Measurements from ENCODE around the gene CFL1. TPM values are rescaled to one million over a fixed set of nuclear protein-coding genes. Genes with fewer than 3 reads are reported as not detected.

Gene CFL1
- total RNA-seq, 3 donors from 2014 or later = 944 to 1,135 (median 977) TPM

- DNase-seq (no peak), ATAC-seq (no peak)
- no peak overlapping the region for H3K4me3 Mint-ChIP-seq
- peaks cover 15% of the 10 kb centered on the region for H3K36me3 Mint-ChIP-seq (ENCODE audit: insufficient read depth)
- no peaks in the 10 kb centered on the region for H3K9me3 Mint-ChIP-seq
- H3K4me1 Mint-ChIP-seq (ENCODE audit: low read depth) = peaks cover 48% of the 10 kb centered on the region
- H3K27me3 Mint-ChIP-seq (ENCODE audit: low read depth) = no peaks in the 10 kb centered on the region
These were observed 25.2 kb upstream of the CFL1 start for GRCh38 chr11:65883058-65883761.

DNA sequence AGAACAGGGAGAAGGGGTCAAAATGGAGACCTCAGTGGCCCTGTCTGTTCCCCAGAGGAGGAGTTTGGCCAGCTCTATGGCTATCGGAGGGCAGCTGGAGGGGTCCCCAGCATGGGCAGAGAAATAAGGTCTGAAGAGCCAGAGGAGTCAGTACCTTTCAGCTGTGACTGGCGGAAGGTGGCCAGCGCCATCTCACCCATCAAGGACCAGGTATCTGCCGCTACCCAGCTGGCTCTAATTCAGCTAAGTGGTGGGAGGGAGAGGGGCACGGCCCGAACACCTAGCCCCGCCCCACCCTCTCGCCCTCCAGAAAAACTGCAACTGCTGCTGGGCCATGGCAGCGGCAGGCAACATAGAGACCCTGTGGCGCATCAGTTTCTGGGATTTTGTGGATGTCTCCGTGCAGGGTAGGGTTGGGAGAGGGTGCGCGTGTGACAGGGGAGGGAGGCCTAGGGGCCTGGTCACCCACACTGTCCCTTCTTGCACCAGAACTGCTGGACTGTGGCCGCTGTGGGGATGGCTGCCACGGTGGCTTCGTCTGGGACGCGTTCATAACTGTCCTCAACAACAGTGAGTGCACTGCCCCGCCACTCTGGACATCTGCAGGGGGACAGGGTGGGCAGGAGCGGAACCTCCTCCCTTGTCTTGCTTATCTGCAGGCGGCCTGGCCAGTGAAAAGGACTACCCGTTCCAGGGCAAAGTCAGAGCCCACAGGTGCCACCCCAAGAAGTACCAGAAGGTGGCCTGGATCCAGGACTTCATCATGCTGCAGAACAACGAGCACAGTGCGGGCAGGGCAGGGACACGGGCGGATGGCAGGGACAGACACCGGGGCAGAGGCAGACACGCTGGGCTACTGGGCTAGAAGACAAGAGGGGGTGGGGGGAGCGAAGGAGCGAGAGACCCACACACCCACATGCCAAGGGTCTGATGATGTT lies 24.4 kb upstream of the CFL1 start:
- Mint-ChIP-seq H3K36me3 (ENCODE audit: insufficient read depth) (peaks cover 15% of the 10 kb centered on the region), H3K27me3 (ENCODE audit: low read depth) (no peaks in the 10 kb centered on the region), H3K4me1 (ENCODE audit: low read depth) (peaks cover 48% of the 10 kb centered on the region), H3K4me3 (no peak overlapping the region), H3K9me3 (no peaks in the 10 kb centered on the region)
- ATAC-seq = no peak
- DNase-seq = no peak

GRCh38 chr11:65880844-65881421 lies 23.0 kb upstream of the CFL1 start:
- H3K36me3 Mint-ChIP-seq (ENCODE audit: insufficient read depth) = peaks cover 8% of the 10 kb centered on the region
- H3K4me1 Mint-ChIP-seq (ENCODE audit: low read depth) = peaks cover 43% of the 10 kb centered on the region
- H3K27me3 Mint-ChIP-seq (ENCODE audit: low read depth) = no peaks in the 10 kb centered on the region
- no peak for DNase-seq
- peak overlapping the region; percentile 71 for H3K4me3 Mint-ChIP-seq
- peak in 1 of 2 donors; percentile 5 for ATAC-seq
- no peaks in the 10 kb centered on the region for H3K9me3 Mint-ChIP-seq

GRCh38 chr11:65880027-65880426 lies 22.0 kb upstream of the CFL1 start:
- peak overlapping the region; percentile 71 for H3K4me3 Mint-ChIP-seq
- ATAC-seq (no peak), DNase-seq (no peak)
- H3K4me1 Mint-ChIP-seq (ENCODE audit: low read depth) = peaks cover 43% of the 10 kb centered on the region
- H3K36me3 Mint-ChIP-seq (ENCODE audit: insufficient read depth) = peaks cover 8% of the 10 kb centered on the region
- no peaks in the 10 kb centered on the region for H3K9me3 Mint-ChIP-seq
- H3K27me3 Mint-ChIP-seq (ENCODE audit: low read depth) = no peaks in the 10 kb centered on the region

- Mint-ChIP-seq H3K9me3 (no peaks in the 10 kb centered on the region), H3K4me1 (ENCODE audit: low read depth) (peaks cover 41% of the 10 kb centered on the region), H3K36me3 (ENCODE audit: insufficient read depth) (peaks cover 7% of the 10 kb centered on the region), H3K27me3 (ENCODE audit: low read depth) (no peaks in the 10 kb centered on the region), H3K4me3 (peak within 1 kb of the TSS; percentile 71)
- DNase-seq = no peak
- ATAC-seq = peak; percentile 61 to 65
These were observed 21.6 kb upstream of the CFL1 start, which contains the start of gene CTSW for GRCh38 chr11:65879617-65880016. CTSW (plus strand) TSS chr11:65879837; CDS start chr11:65879855, 18 bp downstream.

GRCh38 chr11:65873318-65874156 lies 15.6 kb upstream of the CFL1 start:
- Mint-ChIP-seq H3K36me3 (ENCODE audit: insufficient read depth) (no peaks in the 10 kb centered on the region), H3K4me3 (peak overlapping the region; percentile 84), H3K4me1 (ENCODE audit: low read depth) (peaks cover 26% of the 10 kb centered on the region), H3K27me3 (ENCODE audit: low read depth) (no peaks in the 10 kb centered on the region), H3K9me3 (no peaks in the 10 kb centered on the region)
- ATAC-seq = peak; percentile 87 to 88
- DNase-seq = peak; percentile 97

DNA sequence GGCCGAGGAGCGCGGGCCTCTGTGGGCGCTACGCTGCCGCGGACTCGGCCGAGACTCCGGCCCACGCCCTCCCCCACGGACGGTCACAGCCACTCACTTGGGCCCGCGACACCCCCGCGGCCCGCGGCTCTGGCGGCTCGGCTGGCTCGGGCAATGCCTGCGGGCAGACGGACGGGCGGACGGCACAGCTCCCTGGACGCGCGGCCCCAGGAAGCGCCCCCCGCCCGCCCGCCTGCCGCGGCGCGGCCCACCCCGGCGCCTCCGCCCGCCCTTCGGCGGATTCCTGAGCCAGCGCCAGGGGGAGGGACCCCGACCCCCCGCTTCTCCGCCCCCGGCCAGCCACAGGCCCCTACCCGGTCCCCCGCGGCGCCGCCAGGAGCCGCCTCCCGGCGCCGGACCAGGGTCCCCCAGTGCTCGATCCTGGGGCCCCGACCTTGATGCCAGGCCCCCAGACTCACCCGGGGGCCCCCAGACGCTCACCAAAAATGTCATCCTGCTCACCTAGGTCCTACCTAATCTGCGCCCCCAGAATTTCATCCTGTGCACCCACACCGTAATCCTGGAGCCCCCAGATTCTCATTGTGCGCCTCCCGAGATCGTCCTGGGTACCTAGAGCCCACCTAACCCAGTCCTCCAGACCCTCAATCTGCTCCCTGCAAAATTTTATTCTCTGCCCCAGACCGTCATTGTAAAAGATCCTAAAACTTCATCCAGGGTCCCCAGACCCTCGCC lies 14.8 kb upstream of the CFL1 start, which contains the start of gene EFEMP2:
TSS of gene EFEMP2 (minus strand) at position 215 of the 732 bp plus-strand sequence. CDS start 446 bp downstream, outside the sequence.
- H3K27me3 Mint-ChIP-seq (ENCODE audit: low read depth) = no peaks in the 10 kb centered on the region
- H3K4me3 Mint-ChIP-seq = peak within 1 kb of the TSS; percentile 84
- ATAC-seq (peak in 1 of 2 donors; percentile 8), DNase-seq (no peak)
- no peaks in the 10 kb centered on the region for H3K36me3 Mint-ChIP-seq (ENCODE audit: insufficient read depth)
- H3K4me1 Mint-ChIP-seq (ENCODE audit: low read depth) = peaks cover 21% of the 10 kb centered on the region
- H3K9me3 Mint-ChIP-seq = no peaks in the 10 kb centered on the region

DNA sequence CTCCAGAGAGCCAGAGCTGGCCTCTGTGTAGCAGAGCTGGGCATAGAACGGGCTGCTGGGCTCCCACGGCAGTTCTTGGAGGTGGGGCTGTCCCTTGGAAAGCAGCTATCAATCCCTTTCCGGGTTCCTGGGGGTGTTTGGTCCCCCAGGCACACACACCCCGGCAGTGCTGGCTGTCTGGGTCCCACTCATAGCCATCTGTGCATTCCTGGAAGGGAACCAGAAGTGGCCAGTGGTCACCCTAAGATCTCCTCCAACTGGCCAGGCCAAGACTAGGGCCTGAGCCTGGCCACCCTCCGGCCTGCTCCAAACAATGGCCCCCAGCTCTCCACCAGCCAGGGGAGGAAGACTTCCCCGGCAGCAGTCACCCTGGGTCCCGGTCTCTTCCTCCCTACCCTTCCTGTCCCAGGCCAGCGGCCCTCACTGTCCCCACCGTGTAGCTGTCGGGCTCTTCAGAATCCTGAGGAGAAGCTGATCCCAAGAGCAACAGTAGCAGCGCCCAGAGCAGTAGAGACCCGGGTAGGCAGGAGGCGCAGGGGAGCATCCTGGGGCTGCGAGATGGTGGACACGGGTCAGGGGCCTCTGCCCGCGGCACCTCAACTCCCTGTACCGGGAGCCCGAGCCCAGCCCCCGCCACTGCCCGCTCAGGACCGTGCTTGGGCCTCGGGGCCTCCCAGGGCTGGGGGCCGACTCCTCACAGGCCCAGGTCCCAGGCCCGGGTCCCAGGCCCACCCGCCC lies 14.0 kb upstream of the CFL1 start:
- H3K36me3 Mint-ChIP-seq (ENCODE audit: insufficient read depth) = peaks cover 4% of the 10 kb centered on the region
- H3K4me3 Mint-ChIP-seq = peak overlapping the region; percentile 49
- H3K27me3 Mint-ChIP-seq (ENCODE audit: low read depth) = no peaks in the 10 kb centered on the region
- peaks cover 21% of the 10 kb centered on the region for H3K4me1 Mint-ChIP-seq (ENCODE audit: low read depth)
- no peaks in the 10 kb centered on the region for H3K9me3 Mint-ChIP-seq
- no peak for ATAC-seq
- DNase-seq = no peak

GRCh38 chr11:65870706-65871681 lies 13.0 kb upstream of the CFL1 start:
- H3K27me3 Mint-ChIP-seq (ENCODE audit: low read depth) = no peaks in the 10 kb centered on the region
- peaks cover 5% of the 10 kb centered on the region for H3K36me3 Mint-ChIP-seq (ENCODE audit: insufficient read depth)
- peaks cover 18% of the 10 kb centered on the region for H3K4me1 Mint-ChIP-seq (ENCODE audit: low read depth)
- ATAC-seq (no peak), DNase-seq (no peak)
- H3K9me3 Mint-ChIP-seq = no peaks in the 10 kb centered on the region
- no peak overlapping the region for H3K4me3 Mint-ChIP-seq

DNA sequence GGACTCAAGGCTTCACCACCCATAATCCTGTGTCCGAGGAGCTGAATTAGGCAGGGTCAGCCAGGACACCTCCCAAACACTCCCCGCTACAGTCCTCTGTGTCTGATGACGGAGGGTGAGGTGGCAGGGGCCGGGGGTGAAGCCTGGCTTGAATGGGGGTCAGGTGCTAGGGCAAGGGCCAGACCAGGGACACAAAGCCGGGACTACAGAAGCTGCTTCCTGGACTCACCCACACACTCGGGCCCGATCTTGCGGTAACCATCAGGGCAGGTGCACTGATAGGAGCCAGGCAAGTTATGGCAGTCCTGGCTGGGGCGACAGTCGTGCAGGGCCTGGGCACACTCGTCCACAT lies 12.3 kb upstream of the CFL1 start:
- Mint-ChIP-seq H3K9me3 (no peaks in the 10 kb centered on the region), H3K4me3 (no peak overlapping the region), H3K4me1 (ENCODE audit: low read depth) (peaks cover 18% of the 10 kb centered on the region), H3K36me3 (ENCODE audit: insufficient read depth) (peaks cover 5% of the 10 kb centered on the region), H3K27me3 (ENCODE audit: low read depth) (no peaks in the 10 kb centered on the region)
- ATAC-seq = no peak
- no peak for DNase-seq

DNA sequence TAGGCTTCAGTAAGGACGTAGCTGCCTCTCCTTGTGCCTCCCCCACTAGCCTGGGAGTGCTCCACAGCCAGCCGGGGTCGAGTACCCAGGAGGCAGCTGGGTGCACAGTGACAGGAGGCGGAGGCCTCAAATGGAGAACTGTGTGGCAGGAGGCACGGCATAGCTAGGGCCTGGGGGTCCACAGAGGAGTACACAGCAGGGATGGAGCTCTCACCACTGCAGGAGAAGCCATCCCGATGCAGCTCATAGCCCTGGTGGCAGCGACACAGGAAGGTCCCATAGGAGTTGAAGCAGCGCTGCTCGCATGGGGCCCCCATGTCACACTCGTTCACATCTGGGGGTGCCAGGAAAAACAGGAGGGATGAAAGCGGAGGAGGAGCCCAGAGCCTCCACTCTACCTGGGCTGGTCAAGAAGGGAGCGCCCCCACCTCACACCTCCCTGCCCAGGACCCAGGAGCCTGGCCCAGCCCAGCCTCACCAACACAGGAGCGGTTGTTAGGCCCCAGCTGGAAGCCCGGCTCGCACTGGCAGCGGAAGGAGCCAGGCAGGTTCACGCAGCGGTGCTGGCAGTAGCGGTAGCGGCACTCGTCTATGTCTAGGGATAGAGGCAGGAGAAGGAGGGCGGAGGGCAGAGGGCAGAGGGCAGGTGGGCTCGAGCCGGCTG lies 11.8 kb upstream of the CFL1 start:
- Mint-ChIP-seq H3K4me3 (no peak overlapping the region), H3K4me1 (ENCODE audit: low read depth) (peaks cover 18% of the 10 kb centered on the region), H3K27me3 (ENCODE audit: low read depth) (no peaks in the 10 kb centered on the region), H3K9me3 (no peaks in the 10 kb centered on the region), H3K36me3 (ENCODE audit: insufficient read depth) (peaks cover 8% of the 10 kb centered on the region)
- ATAC-seq = no peak
- DNase-seq = no peak
